Heart left ventricle (tissue), 16 donors: Measurements from ENCODE around the gene CD33. TPM values are rescaled to one million over a fixed set of nuclear protein-coding genes. Genes with fewer than 3 reads are reported as not detected.

Experiments used
- ATAC-seq, 4 donors: fragments of 200-7000 bp; cut with Tn5 transposase; one replicate each; pipeline ENCODE4 v1.9.1; 2020 to 2022; ENCODE audit warnings: moderate library complexity in 4 of 4, mild to moderate bottlenecking in 3 of 4, moderate number of reproducible peaks in 1 of 4
- DNase-seq, 5 donors: peaks; one replicate each; pipeline ENCODE4 v3.0.0-alpha.2; 2020
- H3K27ac ChIP-seq, 12 donors: fragments of 200-600 bp; sonication (generic) in 4 of 12; one replicate each; pipeline versions ENCODE4 v1.5.0 to v1.8.0; 2016 to 2022; ENCODE audit warnings: mild to moderate bottlenecking in 2 of 12
- H3K27me3 ChIP-seq, 9 donors: fragments of 200-600 bp; sonication (generic) in 2 of 9; one replicate each; pipeline versions ENCODE4 v1.5.1 to v1.8.0; 2016 to 2022; ENCODE audit warnings: mild to moderate bottlenecking in 3 of 9
- H3K36me3 ChIP-seq, 9 donors: fragments of 200-600 bp; sonication (generic) in 2 of 9; one replicate each; pipeline versions ENCODE4 v1.5.0 to v1.8.0; 2018 to 2022; ENCODE audit warnings: mild to moderate bottlenecking in 2 of 9
- H3K4me1 ChIP-seq, 12 donors: fragments of 200-600 bp; sonication (generic) in 4 of 12; one replicate each; pipeline versions ENCODE4 v1.5.0 to v1.8.0; 2016 to 2022; ENCODE audit warnings: mild to moderate bottlenecking in 3 of 12
- H3K4me3 ChIP-seq, 12 donors: fragments of 200-600 bp; sonication (generic) in 4 of 12; one replicate each; pipeline versions ENCODE4 v1.5.0 to v1.8.0; 2017 to 2022; ENCODE audit warnings: mild to moderate bottlenecking in 9 of 12, moderate library complexity in 4 of 12
- H3K9me3 ChIP-seq, 12 donors: fragments of 200-600 bp; sonication (generic) in 4 of 12; one replicate each; pipeline versions ENCODE4 v1.5.0 to v1.8.0; 2016 to 2022; ENCODE audit warnings: mild to moderate bottlenecking in 1 of 12
- CTCF ChIP-seq, 12 donors: fragments of 200-600 bp; sonication (generic) in 4 of 12; IDR thresholded peaks; one replicate each; pipeline versions ENCODE4 v1.5.0 to v1.8.0; 2018 to 2022; ENCODE audit warnings: antibody characterized with exemption in 12 of 12, mild to moderate bottlenecking in 5 of 12
- POLR2A ChIP-seq, 2 donors: fragments of 450-650 bp; IDR thresholded peaks; one replicate each; pipeline ENCODE4 v1.6.1; 2017; ENCODE audit warnings: antibody characterized with exemption in 2 of 2, mild to moderate bottlenecking in 2 of 2, moderate library complexity in 2 of 2
- WGBS, 4 donors: extraction: QIAGEN DNeasy Blood & Tissue Kit in 2 of 4; methylation state at CpG; one replicate each; pipeline versions ENCODE4 v1.1.5 to v1.1.7; 2013 to 2018; 5-methylcytosine and 5-hydroxymethylcytosine counted together
- intact Hi-C, 10 donors: fragments of 100-400 bp; cut with DNase I; formaldehyde crosslinking; loops; one replicate each; pipeline versions ENCODE4 v1.11.1 to v1.14.2; 2022
- polyA plus RNA-seq, 2 donors: library from polyadenylated mRNA; stranded (reverse); fragments of 200-250 nt; gene quantifications; one replicate each; pipeline ENCODE4 v1.2.3, GENCODE V29; 2013
- total RNA-seq, 9 donors: library from RNA; depleted of rRNA in 2 of 9; stranded (reverse); fragments of >200 nt in 2 of 9; fragmentation: NEBNext Ultra II Directional in 3 of 9; extraction: Animal tissue kit (Norgen Biotek cat#: 25700) in 3 of 9; gene quantifications; one replicate each; pipeline versions ENCODE4 v1.1.0 to v1.2.4, GENCODE V29; 2016 to 2023
- donor health status: ischemic (EF 13 %, LVEDD 7.1; RV severe dilation, severe dysfunction).
- donor health status: healthy with polysubstance abuse.
- donor health status: DM: no; HTN: yes; CAD: no.
- donor health status: DM: no; HTN: no; CAD: no.
- donor health status: ischemic (EF 25% LVEDD 6.9; RV normal size, moderate dysfunction).
- donor health status: ischemic (EF 25% LVEDD 5.7; RV mildly dilated, moderate dysfunction).
- donor health status: healthy.
- donor health status: DM: yes; HTN: yes; CAD: no.
- donor health status: ischemic (EF 35%, LVEDD 5.7; RV mildly dilated, moderate dysfunction).
- donor health status: nonischemic (EF 11% LVEDD 7.7; RV severe dilation, severe dysfunction).
- donor health status: DM: yes; HTN: yes; CAD: no.
- donor health status: PGD.
- donor health status: ischemic (EF 29% LVEDD 5.4; RV normal size, mild dysfunction).
- donor health status: nonischemic (EF 23%, LVEDD 6.1; RV moderate dilation, normal function).

Gene CD33
- total and polyA plus RNA-seq, 11 donors, result 1.1 to 46.6 (median 2.9) TPM

- ATAC-seq (no peak), DNase-seq (no peak)
- intact Hi-C loops, result loop anchor here in 1 of 10 donors (10.0 kb wide), 1 partner anchor 97 kb away; no protein-coding TSS in a partner anchor
- no peaks in the 10 kb centered on the region for H3K9me3 ChIP-seq
- no peak overlapping the region for H3K27ac ChIP-seq
- no peak for TF ChIP-seq CTCF (IDR thresholded peaks at IDR 0.05)
- no peak for TF ChIP-seq POLR2A (IDR thresholded peaks at IDR 0.05)
- peaks cover 0 to 42% (median 0%) of the 10 kb centered on the region in 12 donors for H3K4me1 ChIP-seq
- H3K27me3 ChIP-seq, result peaks cover 0 to 10% (median 0%) of the 10 kb centered on the region in 9 donors
- H3K36me3 ChIP-seq, result no peaks in the 10 kb centered on the region
- WGBS, 4 donors, result 82 to 89% (median 84%) methylated on average over 9 of the region's 9 CpGs
- no peak overlapping the region for H3K4me3 ChIP-seq
Observed at GRCh38 chr19:51251468-51251820, 26.6 kb downstream of the CD33 start.

GRCh38 chr19:51252306-51253079 is 27.6 kb downstream of the CD33 start:
- peaks cover 0 to 8% (median 0%) of the 10 kb centered on the region in 9 donors for H3K27me3 ChIP-seq
- ATAC-seq, result no peak
- intact Hi-C loops, result loop anchor here in 1 of 10 donors (10.0 kb wide), 1 partner anchor 98 kb away; no protein-coding TSS in a partner anchor
- no peaks in the 10 kb centered on the region for H3K36me3 ChIP-seq
- no peaks in the 10 kb centered on the region for H3K9me3 ChIP-seq
- 70 to 78% (median 77%) methylated on average over 9 of the region's 9 CpGs for WGBS, 4 donors
- no peak for TF ChIP-seq POLR2A (IDR thresholded peaks at IDR 0.05)
- no peak for TF ChIP-seq CTCF (IDR thresholded peaks at IDR 0.05)
- peaks cover 0 to 35% (median 0%) of the 10 kb centered on the region in 12 donors for H3K4me1 ChIP-seq
- no peak overlapping the region for H3K4me3 ChIP-seq
- peak overlapping the region in 1 of 12 donors; percentile 79 for H3K27ac ChIP-seq
- DNase-seq, result no peak

GRCh38 chr19:51253088-51253806 is 28.4 kb downstream of the CD33 start:
- intact Hi-C loops, result loop anchor here in 1 of 10 donors (10.0 kb wide), 1 partner anchor 98 kb away; no protein-coding TSS in a partner anchor
- Histone ChIP-seq H3K4me3 (no peak overlapping the region), H3K27me3 (peaks cover 0 to 8% (median 0%) of the 10 kb centered on the region in 9 donors), H3K9me3 (no peaks in the 10 kb centered on the region), H3K27ac (peak overlapping the region in 1 of 12 donors; percentile 79), H3K4me1 (peaks cover 0 to 37% (median 0%) of the 10 kb centered on the region in 12 donors), H3K36me3 (no peaks in the 10 kb centered on the region)
- TF ChIP-seq POLR2A (IDR thresholded peaks at IDR 0.05) (no peak), CTCF (IDR thresholded peaks at IDR 0.05) (no peak)
- WGBS, 4 donors, result 67 to 81% (median 79%) methylated on average over 1 of the region's 1 CpG
- DNase-seq (no peak), ATAC-seq (no peak)

GRCh38 chr19:51256155-51256625 is 31.3 kb downstream of the CD33 start:
- Histone ChIP-seq H3K4me3 (no peak overlapping the region), H3K27me3 (peaks cover 0 to 11% (median 0%) of the 10 kb centered on the region in 9 donors), H3K27ac (no peak overlapping the region), H3K36me3 (no peaks in the 10 kb centered on the region), H3K4me1 (peaks cover 0 to 32% (median 0%) of the 10 kb centered on the region in 12 donors), H3K9me3 (no peaks in the 10 kb centered on the region)
- ATAC-seq (no peak), DNase-seq (no peak)
- TF ChIP-seq POLR2A (IDR thresholded peaks at IDR 0.05) (no peak), CTCF (IDR thresholded peaks at IDR 0.05) (no peak)
- intact Hi-C loops, result loop anchor here in 1 of 10 donors (10.0 kb wide), 1 partner anchor 101 kb away; no protein-coding TSS in a partner anchor
- WGBS, 4 donors, result 54 to 65% (median 59%) methylated on average over 2 of the region's 2 CpGs
